ENCODE measurements around the gene FAF2.
"Not testable (repeated sequence)": the region's sequence is repeated elsewhere in the genome, so short reads cannot be mapped to it uniquely, and the experiment has no call there.

DNA sequence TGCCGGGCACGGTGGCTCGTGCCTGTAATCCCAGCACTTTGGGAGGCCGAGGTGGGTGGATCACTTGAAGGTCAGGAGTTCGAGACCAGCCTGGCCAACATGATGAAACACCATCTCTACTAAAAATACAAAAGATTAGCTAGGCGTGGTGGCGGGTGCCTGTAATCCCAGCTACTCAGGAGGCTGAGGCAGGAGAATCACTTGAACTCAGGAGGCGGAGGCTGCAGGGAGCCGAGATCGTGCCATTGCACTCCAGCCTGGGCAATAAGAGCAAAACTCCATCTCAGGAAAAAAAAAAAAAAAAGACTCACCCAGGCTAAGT is 40.0 kb upstream of the FAF2 start:
- TF ChIP-seq, protein P1, sequence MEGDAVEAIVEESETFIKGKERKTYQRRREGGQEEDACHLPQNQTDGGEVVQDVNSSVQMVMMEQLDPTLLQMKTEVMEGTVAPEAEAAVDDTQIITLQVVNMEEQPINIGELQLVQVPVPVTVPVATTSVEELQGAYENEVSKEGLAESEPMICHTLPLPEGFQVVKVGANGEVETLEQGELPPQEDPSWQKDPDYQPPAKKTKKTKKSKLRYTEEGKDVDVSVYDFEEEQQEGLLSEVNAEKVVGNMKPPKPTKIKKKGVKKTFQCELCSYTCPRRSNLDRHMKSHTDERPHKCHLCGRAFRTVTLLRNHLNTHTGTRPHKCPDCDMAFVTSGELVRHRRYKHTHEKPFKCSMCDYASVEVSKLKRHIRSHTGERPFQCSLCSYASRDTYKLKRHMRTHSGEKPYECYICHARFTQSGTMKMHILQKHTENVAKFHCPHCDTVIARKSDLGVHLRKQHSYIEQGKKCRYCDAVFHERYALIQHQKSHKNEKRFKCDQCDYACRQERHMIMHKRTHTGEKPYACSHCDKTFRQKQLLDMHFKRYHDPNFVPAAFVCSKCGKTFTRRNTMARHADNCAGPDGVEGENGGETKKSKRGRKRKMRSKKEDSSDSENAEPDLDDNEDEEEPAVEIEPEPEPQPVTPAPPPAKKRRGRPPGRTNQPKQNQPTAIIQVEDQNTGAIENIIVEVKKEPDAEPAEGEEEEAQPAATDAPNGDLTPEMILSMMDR (IDR thresholded peaks at IDR 0.05) = not testable (repeated sequence)
- TF ChIP-seq POLR2A (IDR thresholded peaks at IDR 0.05) = not testable (repeated sequence)
